ENCODE measurements around the gene VMP1.

DNA sequence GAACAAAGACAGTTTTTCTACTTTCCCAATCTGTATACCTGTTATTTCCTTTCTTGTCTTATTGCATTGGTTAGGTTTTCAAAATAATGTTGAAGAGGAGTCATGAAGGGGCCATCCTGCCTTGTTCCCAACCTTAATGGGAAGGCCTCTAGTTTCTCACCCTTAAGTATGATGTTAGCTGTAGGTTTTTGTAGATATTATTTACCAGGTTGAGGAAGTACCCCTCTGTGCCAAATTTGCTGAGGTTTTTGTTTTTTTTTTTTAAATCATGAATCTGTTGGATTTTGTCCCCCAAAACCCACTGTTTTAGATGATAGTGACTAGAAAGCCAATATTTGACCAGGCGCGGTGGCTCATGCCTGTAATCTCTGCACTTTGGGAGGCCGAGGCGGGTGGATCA, 36.4 kb downstream of the VMP1 start:
- TF ChIP-seq, protein P1, sequence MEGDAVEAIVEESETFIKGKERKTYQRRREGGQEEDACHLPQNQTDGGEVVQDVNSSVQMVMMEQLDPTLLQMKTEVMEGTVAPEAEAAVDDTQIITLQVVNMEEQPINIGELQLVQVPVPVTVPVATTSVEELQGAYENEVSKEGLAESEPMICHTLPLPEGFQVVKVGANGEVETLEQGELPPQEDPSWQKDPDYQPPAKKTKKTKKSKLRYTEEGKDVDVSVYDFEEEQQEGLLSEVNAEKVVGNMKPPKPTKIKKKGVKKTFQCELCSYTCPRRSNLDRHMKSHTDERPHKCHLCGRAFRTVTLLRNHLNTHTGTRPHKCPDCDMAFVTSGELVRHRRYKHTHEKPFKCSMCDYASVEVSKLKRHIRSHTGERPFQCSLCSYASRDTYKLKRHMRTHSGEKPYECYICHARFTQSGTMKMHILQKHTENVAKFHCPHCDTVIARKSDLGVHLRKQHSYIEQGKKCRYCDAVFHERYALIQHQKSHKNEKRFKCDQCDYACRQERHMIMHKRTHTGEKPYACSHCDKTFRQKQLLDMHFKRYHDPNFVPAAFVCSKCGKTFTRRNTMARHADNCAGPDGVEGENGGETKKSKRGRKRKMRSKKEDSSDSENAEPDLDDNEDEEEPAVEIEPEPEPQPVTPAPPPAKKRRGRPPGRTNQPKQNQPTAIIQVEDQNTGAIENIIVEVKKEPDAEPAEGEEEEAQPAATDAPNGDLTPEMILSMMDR (IDR thresholded peaks at IDR 0.05; ENCODE audit: insufficient read depth, low read length): no peak
- no peak for TF ChIP-seq SPI1 (IDR thresholded peaks at IDR 0.05; ENCODE audit: borderline replicate concordance, low read depth)
- no peak for TF ChIP-seq POLR2AphosphoS5 (IDR thresholded peaks at IDR 0.05; ENCODE audit: low read depth)
- TF ChIP-seq, protein P2, sequence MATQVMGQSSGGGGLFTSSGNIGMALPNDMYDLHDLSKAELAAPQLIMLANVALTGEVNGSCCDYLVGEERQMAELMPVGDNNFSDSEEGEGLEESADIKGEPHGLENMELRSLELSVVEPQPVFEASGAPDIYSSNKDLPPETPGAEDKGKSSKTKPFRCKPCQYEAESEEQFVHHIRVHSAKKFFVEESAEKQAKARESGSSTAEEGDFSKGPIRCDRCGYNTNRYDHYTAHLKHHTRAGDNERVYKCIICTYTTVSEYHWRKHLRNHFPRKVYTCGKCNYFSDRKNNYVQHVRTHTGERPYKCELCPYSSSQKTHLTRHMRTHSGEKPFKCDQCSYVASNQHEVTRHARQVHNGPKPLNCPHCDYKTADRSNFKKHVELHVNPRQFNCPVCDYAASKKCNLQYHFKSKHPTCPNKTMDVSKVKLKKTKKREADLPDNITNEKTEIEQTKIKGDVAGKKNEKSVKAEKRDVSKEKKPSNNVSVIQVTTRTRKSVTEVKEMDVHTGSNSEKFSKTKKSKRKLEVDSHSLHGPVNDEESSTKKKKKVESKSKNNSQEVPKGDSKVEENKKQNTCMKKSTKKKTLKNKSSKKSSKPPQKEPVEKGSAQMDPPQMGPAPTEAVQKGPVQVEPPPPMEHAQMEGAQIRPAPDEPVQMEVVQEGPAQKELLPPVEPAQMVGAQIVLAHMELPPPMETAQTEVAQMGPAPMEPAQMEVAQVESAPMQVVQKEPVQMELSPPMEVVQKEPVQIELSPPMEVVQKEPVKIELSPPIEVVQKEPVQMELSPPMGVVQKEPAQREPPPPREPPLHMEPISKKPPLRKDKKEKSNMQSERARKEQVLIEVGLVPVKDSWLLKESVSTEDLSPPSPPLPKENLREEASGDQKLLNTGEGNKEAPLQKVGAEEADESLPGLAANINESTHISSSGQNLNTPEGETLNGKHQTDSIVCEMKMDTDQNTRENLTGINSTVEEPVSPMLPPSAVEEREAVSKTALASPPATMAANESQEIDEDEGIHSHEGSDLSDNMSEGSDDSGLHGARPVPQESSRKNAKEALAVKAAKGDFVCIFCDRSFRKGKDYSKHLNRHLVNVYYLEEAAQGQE (IDR thresholded peaks at IDR 0.05; ENCODE audit: insufficient replicate concordance, low read depth): no peak
- TF ChIP-seq GABPA (IDR thresholded peaks at IDR 0.05; ENCODE audit: low read depth): no peak
